Upper lobe of left lung (tissue), 4 donors: ENCODE measurements around the gene RIPPLY3.

ENCODE experiments used
- CTCF ChIP-seq, 6 experiments: fragments of 450-650 bp in 4 of 6; fragments of 200-600 bp in 2 of 6; sonication (generic) in 2 of 6; IDR thresholded peaks; one replicate each; pipeline ENCODE4 v1.5.1; 2016 to 2019; ENCODE audit warnings: antibody characterized with exemption in 6 of 6
- POLR2A ChIP-seq, 4 donors: fragments of 450-650 bp; IDR thresholded peaks; one replicate each; pipeline ENCODE4 v1.5.1; 2016 to 2017; ENCODE audit warnings: antibody characterized with exemption in 4 of 4, mild to moderate bottlenecking in 2 of 4
- POLR2AphosphoS5 ChIP-seq, 2 donors: sonication (generic); formaldehyde crosslinking; IDR thresholded peaks; one replicate each; pipeline ENCODE4 v1.5.1; 2017; ENCODE audit warnings: antibody characterized with exemption in 2 of 2

GRCh38 chr21:36985751-36986594 lies 20.5 kb upstream of the RIPPLY3 start:
- no peak for TF ChIP-seq CTCF (IDR thresholded peaks at IDR 0.05)
- TF ChIP-seq POLR2A (IDR thresholded peaks at IDR 0.05) = no peak
- no peak for TF ChIP-seq POLR2AphosphoS5 (IDR thresholded peaks at IDR 0.05)
